Esophagus mucosa (tissue), 1 donor: ENCODE measurements around the gene STK33. TPM values are rescaled to one million over a fixed set of nuclear protein-coding genes. Genes with fewer than 3 reads are reported as not detected.

Source experiments
- ATAC-seq: fragments of 200-7000 bp; cut with Tn5 transposase; one replicate; pipeline ENCODE4 v1.9.1; 2020
- total RNA-seq: library from RNA; stranded (reverse); gene quantifications from one replicate; pipeline ENCODE4 v1.2.4, GENCODE V29; 2023
- donor health status: DM: yes; HTN: yes; CAD: no.

Gene STK33
- total RNA-seq = 0.52 TPM

DNA sequence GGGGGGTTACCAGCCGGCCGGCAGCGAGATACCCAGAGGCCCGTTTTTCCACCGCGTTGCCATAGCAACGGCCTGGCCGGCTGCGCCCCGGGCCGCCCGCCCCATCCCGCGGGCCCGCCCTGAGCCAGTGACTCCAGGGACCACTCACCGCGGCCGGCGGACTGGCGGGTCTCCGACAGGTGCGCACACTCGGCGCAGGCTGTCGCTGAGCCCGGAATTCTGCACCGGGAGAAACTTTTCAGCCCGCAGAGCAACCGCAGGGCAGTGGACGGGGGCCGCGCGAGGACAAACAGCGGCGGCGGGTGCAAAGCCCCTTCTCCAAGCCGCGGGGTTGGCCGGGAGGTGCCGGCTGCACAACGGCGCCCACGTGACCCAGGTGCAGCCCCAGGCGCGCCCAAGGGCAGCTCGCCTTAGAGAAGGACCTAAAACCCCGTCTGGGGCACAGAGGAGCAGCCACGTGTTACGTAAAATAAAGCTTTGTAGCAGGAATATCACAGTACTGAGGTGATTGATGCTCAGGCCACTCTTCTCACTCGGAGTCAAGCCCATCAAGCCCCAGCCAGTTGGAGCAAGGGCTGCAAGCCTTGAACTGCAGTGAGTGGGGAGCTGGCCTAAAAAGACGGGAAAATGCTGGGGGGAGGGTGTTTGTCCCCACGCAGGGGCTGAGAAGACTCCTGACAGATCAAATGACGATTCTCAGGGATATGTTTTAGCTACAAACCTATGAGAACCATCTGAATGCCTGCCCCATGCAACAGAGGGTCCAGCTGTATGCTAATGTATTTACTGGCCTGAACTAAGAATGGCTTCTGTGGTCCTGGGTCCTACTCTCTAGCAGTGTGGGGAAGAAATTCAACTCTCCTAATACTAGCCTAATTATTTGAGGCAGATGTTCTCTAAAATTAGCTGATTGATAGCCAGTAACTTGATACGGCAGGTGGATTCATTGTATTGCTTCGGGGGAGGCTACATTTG, at the start of gene STK33:
Gene STK33, minus strand, starts transcription at position 294 of the 975 bp plus-strand sequence. CDS start 119,323 bp downstream, outside the sequence.
- ATAC-seq = peak; percentile 62

DNA sequence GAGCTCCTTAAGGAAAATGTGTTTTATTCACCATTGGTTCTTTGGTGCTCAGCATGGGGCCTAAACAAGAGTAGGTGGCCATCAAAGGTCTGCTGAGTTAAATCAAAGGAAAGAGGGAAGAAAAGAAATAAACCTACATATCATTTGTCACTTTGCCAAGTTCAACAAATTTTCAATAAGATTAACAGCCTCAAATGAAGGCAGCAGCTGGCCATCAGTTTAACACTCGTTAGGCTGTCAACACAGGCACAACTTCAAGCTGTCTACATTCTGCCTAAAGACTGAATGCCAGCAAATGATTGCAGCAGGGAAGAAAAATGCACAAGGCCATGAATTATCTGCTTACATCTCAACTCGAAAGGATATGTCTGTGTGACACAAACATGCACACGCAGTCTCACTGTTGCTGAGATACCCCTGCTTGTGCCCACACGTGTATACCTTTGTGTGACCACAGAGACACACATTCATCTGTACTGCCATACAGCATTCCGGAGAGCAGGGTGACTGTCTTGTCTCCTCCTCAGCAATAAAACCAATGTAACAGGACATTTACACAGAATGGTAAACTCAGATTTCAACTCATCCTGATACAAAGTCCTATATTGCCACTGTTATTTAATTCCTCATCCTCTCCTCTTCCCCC, 48.3 kb upstream of the STK33 start:
- no peak for ATAC-seq

DNA sequence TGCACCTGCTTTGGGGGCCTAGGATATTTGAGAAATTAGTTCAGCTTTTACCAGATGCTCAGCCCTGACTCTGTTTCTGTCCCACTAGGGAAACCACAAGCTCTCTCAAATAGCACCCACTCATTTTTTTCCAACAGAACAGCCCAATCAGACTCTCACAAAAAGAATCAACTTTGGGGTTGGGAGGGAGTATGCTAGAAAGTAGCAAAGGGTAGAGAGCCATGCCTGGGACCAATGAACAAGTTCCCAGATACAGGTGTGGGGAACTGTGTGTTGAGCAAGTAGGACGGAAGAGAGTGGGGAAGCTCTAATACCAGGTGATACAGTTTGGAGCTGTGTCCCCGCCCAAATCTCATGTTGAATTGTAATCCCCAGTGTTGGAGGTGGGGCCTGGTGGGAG, 47.3 kb upstream of the STK33 start:
- peak; percentile 38 for ATAC-seq

GRCh38 chr11:8640267-8640906, 46.4 kb upstream of the STK33 start:
- ATAC-seq = no peak

- ATAC-seq = no peak
Observed at GRCh38 chr11:8639655-8640054, 45.6 kb upstream of the STK33 start.

- ATAC-seq = no peak
Observed at GRCh38 chr11:8638300-8638699, 44.3 kb upstream of the STK33 start.

DNA sequence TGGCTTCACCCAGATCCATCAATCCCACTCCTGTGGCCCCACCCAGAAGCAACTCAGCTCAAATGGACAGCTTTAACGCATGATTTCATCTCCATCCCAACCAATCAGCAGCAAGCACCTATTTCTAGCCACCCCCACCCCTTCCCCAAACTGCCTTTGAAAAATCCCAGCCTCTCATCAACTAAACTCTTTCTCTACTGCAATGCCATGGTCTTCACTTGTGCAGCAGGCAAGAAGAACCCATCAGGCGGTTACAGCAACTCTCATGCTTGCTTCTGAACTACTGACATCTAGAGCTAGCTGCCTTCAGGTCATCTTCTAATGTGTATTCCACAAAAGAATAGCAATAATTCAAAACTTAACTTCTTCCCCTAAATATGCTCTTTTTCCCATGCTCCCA, 42.1 kb upstream of the STK33 start:
- no peak for ATAC-seq

DNA sequence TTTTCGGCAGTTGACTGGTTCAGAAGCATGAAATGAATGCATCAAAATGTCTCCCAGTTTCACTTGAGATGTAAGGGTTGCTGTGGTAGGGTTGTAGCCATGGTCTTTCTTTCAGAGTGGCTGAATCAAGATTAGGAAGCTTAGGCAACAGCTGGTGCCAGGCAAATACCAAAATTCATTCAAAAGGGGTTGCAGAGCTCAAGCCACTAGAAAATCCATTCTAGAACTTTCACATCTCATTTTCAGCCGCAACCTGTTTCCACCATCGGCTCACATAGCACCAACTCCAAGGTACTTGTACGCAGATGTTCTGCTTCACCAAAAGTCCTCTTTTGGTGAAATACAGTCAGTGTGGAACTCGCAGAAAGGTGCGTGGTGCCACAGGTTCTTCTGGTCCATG, 40.5 kb upstream of the STK33 start:
- ATAC-seq = no peak

GRCh38 chr11:8631395-8632118, 37.5 kb upstream of the STK33 start:
- ATAC-seq = no peak

DNA sequence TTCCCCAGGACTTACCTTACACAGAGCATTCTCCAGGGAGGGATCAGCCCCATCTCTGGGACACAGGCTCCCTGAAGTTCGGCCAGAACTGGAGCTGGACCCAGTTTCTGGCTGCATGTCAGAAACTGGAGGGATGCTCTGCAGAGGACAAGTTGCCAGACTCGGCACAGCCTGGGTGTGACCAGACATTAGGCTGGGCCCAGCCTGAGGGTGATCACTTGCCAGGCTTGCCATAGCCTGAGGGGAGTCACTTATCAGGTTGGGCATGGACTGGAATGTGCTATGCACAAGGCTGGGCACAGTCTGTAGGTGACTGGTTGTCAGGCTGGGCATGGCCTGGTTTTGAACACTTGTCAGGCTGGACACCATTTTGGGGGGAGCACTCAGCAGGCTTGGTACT, 30.7 kb upstream of the STK33 start:
- no peak for ATAC-seq

- no peak for ATAC-seq
Observed at GRCh38 chr11:8621147-8621546, 27.1 kb upstream of the STK33 start.

GRCh38 chr11:8617063-8617462, 23.0 kb upstream of the STK33 start:
- no peak for ATAC-seq

- peak; percentile 80 for ATAC-seq
Observed at GRCh38 chr11:8615291-8616032, 21.4 kb upstream of the STK33 start.

GRCh38 chr11:8614497-8614896, 20.5 kb upstream of the STK33 start:
- no peak for ATAC-seq

DNA sequence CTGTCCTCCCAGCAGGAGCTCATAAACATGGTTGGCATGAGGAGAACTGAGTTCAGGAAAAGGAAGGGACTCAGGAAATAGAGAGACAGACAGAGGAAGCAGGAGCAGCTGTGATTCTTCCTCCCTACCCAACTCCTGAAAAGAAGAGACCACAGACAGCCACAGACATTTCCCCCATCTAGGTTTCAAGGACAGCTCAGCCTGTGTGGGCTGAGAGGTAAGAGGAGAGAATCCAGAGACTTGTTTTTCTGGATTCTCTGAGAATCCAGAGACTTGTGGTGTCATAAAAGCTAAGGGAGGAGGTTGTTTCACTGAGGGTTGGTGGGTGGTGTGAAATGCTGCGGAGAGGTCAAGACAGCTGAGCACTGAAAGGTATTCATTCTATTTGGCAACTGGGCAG, 19.0 kb upstream of the STK33 start:
- ATAC-seq = no peak

DNA sequence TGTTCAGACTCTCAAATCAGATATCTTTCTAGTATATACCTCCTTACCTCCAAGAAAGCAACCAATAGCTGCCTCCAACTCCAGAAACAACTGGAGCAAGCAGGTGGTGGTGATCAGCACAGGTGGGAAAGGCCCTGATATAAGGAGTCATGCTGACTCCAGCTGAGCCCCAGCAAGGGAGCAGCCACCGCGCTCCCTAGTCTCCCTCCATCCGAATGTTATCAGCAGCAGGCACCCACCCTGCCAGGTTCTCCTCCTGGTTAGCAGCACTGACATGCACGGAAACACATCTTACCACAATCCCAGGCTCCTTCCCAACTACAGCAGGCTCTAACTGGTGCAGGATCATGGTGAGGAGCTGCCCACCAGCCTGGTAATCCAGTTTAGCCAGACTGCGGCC, 18.5 kb upstream of the STK33 start:
- no peak for ATAC-seq

DNA sequence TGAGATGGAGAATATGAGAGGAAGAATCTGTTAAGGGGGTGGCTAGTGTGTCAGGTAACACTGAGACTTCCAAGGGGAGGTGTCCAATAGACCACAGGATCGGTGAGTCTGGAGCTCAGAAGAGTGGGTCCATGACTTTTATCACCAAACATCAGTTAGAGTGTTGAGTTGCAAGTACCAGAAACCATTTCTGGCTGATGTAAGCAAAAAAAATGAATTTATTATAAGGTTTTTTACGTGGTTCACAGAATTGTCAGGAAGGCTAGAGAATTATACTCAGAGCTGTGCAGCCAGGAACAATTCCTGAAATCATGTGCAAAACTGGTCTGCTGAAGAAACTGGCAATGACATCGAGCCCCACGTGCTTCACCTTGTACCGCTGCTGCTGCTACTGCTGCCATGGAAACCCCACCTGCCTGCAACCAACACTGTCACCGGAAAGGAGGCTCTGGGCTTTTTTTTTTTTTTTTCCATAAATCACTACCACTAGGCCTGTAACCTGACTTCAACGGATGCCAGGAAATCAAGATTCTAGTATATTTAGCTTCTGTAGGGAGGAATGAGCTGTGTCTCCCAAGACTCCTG, 16.6 kb upstream of the STK33 start:
- ATAC-seq = no peak

DNA sequence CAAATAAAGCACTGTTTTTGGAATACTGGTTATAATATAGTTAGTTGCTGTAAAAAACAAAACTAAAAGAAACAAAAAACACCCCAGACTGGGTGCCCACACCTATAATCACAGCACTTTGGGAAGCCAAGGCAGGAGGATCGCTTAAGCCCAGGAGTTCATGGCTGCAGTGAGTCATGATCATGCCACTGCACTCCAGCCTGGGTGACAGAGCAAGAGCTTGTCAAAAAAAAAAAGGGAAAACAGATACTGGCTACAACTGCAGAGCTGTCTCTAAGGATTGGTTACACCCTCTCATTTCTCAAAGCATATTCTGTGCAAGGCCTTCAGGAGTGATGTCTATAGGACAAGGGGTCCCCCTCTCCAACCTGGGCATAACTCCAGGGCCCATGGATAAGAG, 14.6 kb upstream of the STK33 start:
- peak; percentile 32 for ATAC-seq

- ATAC-seq = no peak
Observed at GRCh38 chr11:8605971-8606563, 12.0 kb upstream of the STK33 start.

GRCh38 chr11:8604078-8604723, 10.2 kb upstream of the STK33 start:
- peak; percentile 96 for ATAC-seq

DNA sequence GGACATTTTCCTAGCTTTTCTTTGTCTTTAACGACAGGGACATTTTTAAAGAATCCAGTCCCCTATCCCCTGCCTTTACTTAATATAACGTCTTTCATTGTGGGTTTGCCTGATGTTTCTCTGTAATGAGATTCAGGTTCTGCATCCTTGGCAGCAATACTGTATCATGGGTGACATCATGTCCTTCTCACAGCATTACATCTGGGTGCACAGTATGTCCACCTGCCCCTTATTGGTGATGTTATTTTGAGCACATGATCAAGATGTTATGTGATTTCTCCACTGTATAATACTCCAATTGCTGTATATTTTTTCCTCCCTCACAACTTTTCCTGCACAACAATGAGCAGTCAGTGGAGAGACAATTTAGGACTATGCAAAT, 9.7 kb upstream of the STK33 start:
- no peak for ATAC-seq
